ENCODE results near the gene HSPA4.

GRCh38 chr5:133140311-133140710, 88.5 kb downstream of the HSPA4 start:
- TF ChIP-seq CTCF (IDR thresholded peaks at IDR 0.05), result no peak
- TF ChIP-seq POLR2A (IDR thresholded peaks at IDR 0.05), result no peak
- no peak for TF ChIP-seq EP300 (IDR thresholded peaks at IDR 0.05)
- TF ChIP-seq POLR2AphosphoS5 (IDR thresholded peaks at IDR 0.05), result no peak

All from suprapubic skin (tissue), 4 donors.